ENCODE data around the gene ZC3HAV1.
"Not testable (repeated sequence)": the region's sequence is repeated elsewhere in the genome, so short reads cannot be mapped to it uniquely, and the experiment has no call there.

ZC3HAV1 gene

DNA sequence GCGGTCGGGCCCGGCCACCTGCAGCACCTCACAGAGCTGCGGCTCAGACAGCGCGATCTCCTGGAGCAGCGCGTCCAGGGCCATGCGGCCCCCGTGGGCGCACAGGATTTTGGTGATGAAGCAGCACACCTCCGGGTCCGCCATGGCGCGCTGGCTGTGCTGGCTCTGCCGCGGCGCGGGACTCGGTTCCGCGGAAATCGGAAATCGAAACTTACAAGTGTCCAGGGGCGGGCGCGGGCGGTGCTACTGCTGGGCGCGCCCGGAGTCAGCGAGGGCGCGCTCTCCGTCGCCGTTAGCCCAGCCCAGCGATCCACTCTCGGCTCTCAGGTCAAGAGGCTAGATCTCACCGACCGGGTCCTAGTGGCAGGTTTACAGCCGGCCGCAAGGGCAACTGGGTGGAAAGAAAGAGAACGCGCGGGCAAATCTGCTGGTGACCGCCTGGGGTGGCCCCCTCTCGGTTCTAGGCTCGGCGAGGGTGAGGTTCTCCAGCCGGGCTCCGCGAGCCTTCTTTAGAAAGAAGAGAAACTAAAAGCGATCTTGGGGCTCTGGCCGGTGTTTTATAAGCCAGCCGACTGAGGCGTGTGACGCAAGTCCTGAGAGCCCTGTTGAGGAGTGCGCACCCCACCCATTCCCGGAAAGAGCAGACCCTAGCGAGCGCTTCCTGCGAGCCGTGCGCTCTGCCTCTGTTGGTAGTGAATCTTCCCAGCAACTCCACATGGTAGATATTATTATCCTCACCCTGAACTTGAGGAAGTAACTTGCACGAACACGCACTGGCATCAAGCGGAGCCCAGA is at the start of gene ZC3HAV1:
TSS of gene ZC3HAV1 (minus strand) at position 533 of the 795 bp plus-strand sequence. CDS start at position 144, 389 bp downstream.
- TF ChIP-seq ZNF274 (IDR thresholded peaks at IDR 0.05; ENCODE audit: low read depth, low read length) = no peak
- H3K4me3 ChIP-seq (ENCODE audit: low read length) = peak within 1 kb of the TSS; percentile 93

DNA sequence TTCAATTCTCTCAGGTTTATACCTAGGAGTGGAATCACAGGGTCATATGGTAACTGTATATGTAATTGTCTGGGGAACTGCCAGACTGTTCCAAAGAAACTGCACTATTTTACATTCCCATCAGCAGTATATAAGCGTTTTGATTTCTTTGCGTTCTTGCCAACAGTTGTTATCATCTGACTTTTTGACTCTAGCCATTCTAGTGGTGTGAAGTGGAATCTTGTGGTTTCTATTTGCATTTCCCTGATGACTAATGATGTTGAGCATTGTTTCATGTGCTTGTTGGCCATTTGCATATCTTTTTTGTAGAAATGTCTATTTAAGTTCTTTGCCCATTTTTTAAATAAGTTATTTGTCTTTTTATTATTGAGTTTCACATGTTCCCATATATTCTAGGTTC is 44.3 kb upstream of the ZC3HAV1 start:
- TF ChIP-seq ZNF274 (IDR thresholded peaks at IDR 0.05; ENCODE audit: low read depth, low read length) = no peak
- H3K4me3 ChIP-seq (ENCODE audit: low read length) = no peak overlapping the region

- TF ChIP-seq ZNF274 (IDR thresholded peaks at IDR 0.05; ENCODE audit: low read depth, low read length) = no peak
- no peak overlapping the region for H3K4me3 ChIP-seq (ENCODE audit: low read length)
Measured at GRCh38 chr7:139152149-139152548, 42.6 kb upstream of the ZC3HAV1 start.

GRCh38 chr7:139139150-139139549 is 29.6 kb upstream of the ZC3HAV1 start:
- TF ChIP-seq ZNF274 (IDR thresholded peaks at IDR 0.05; ENCODE audit: low read depth, low read length) = no peak
- H3K4me3 ChIP-seq (ENCODE audit: low read length) = no peak overlapping the region

DNA sequence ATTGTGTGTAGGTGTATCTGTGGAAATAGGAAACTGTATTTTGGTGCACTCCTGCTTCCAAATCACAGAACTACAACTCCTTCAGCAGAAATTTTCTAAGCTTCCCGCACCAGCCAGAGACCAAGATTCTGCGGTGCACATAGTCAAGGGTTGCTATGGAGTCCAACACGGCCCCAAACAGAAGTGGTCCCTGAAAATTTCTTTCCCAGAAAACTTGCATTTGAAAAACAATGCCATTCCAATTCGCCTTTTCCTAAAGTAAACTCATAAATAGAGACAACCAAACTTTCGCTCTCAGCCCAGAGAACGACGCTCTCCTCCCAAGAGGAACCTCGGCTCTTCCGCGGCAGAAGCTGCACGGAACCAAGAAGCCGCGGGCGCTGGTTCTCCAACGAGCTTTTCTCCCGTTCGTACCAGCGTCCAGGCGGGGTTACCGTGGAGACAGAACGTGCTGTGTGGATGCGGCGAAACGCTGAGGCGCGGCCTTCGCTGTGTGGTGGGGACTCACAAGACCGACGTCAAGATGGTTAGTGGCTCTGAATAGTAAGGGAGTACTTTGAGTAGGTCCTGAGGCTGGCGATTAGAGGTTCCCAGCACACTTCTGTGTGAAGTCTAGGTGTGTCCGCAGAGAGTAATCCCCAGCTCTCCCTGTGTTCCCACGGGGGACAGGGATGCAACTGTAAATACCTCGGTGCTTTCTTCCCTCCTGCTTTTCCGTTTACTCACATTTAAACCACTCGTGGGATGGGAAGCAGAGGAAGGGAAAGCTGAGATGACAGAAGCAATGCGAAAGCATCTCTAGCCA is 24.0 kb upstream of the ZC3HAV1 start:
- TF ChIP-seq ZNF274 (IDR thresholded peaks at IDR 0.05; ENCODE audit: low read depth, low read length) = no peak
- peak overlapping the region; percentile 75 for H3K4me3 ChIP-seq (ENCODE audit: low read length)

DNA sequence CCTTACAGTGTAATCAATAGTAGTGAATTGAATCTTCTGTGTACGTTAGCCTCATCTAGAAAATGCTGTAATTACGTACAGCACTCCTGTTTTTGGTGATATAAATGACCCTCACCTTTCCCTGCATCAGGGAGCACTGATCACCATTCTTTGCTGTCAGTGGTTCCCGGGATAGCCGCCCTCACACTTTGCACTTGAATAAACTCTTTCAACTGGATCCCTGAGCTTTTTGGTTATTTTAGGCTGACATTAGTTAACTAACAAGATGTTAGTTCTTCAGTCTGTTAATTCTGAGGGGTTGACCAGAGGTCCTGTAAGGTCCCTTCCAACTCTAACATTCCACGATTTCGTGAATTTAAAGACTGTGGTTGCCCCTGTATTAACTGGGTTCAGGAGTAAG is 23.4 kb upstream of the ZC3HAV1 start:
- TF ChIP-seq ZNF274 (IDR thresholded peaks at IDR 0.05; ENCODE audit: low read depth, low read length) = no peak
- 0 out of 2 replicates have a peak overlapping the region, but pooled peaks have one; percentile 75 for H3K4me3 ChIP-seq (ENCODE audit: low read length)

- TF ChIP-seq ZNF274 (IDR thresholded peaks at IDR 0.05; ENCODE audit: low read depth, low read length) = no peak
- no peak overlapping the region for H3K4me3 ChIP-seq (ENCODE audit: low read length)
Measured at GRCh38 chr7:139131601-139132041, 22.1 kb upstream of the ZC3HAV1 start.

DNA sequence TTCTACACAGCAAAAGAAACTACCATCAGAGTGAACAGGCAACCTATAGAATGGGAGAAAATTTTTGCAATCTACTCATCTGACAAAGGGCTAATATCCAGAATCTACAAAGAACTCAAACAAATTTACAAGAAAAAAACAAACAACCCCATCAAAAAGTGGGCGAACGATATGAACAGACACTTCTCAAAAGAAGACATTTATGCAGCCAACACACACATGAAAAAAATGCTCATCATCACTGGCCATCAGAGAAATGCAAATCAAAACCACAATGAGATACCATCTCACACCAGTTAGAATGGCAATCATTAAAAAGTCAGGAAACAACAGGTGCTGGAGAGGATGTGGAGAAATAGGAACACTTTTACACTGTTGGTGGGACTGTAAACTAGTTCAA is 20.3 kb upstream of the ZC3HAV1 start:
- not testable (repeated sequence) for H3K4me3 ChIP-seq (ENCODE audit: low read length)

- no peak overlapping the region for H3K4me3 ChIP-seq (ENCODE audit: low read length)
- no peak for TF ChIP-seq ZNF274 (IDR thresholded peaks at IDR 0.05; ENCODE audit: low read depth, low read length)
Measured at GRCh38 chr7:139127648-139128047, 18.1 kb upstream of the ZC3HAV1 start.

DNA sequence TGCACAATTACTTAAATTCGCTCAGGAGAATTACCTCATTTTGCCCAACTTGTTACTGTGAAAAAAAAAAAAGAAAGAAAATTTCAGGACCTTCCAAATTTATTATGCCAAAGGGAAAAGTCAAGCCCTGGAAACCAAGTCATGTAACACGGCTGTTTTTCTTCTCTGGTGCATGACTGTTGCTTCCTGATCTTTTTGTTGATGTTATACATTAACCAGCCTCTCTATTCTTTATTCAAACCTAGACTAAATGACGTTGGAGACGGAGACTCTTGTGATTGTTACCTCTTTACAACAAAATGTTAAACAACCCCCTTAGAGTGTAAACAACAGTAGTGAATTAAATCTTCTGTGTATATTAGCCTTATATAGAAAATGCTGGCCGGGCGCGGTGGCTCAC is 16.1 kb upstream of the ZC3HAV1 start:
- no peak overlapping the region for H3K4me3 ChIP-seq (ENCODE audit: low read length)

GRCh38 chr7:139124995-139125394 is 15.5 kb upstream of the ZC3HAV1 start:
- not testable (repeated sequence) for H3K4me3 ChIP-seq (ENCODE audit: low read length)

More for the DNA sequence above, 16.1 kb upstream of the ZC3HAV1 start:
- no peak for TF ChIP-seq ZNF274 (IDR thresholded peaks at IDR 0.05; ENCODE audit: low read depth, low read length)

- no peak overlapping the region for H3K4me3 ChIP-seq (ENCODE audit: low read length)
- no peak for TF ChIP-seq ZNF274 (IDR thresholded peaks at IDR 0.05; ENCODE audit: low read depth, low read length)
Measured at GRCh38 chr7:139124084-139124914, 14.8 kb upstream of the ZC3HAV1 start.

- no peak overlapping the region; the same call in 1 of the 2 replicates for H3K4me3 ChIP-seq (ENCODE audit: low read length)
- TF ChIP-seq ZNF274 (IDR thresholded peaks at IDR 0.05; ENCODE audit: low read depth, low read length) = no peak
Measured at GRCh38 chr7:139119486-139119849, 9.9 kb upstream of the ZC3HAV1 start.

- peak overlapping the region; percentile 8; the same call in 1 of the 2 replicates for H3K4me3 ChIP-seq (ENCODE audit: low read length)
- no peak for TF ChIP-seq ZNF274 (IDR thresholded peaks at IDR 0.05; ENCODE audit: low read depth, low read length)
Measured at GRCh38 chr7:139118805-139119485, 9.4 kb upstream of the ZC3HAV1 start.

Data from GM08714 (cell line).